Adrenal gland (tissue), 5 donors: ENCODE results near the gene DDX25.

Experiments
- CTCF ChIP-seq, 6 experiments: fragments of 450-650 bp in 4 of 6; fragments of 200-600 bp in 2 of 6; sonication (generic) in 1 of 6; IDR thresholded peaks; 1 replicate in 5 of 6; 2 replicates in 1 of 6; pipeline versions ENCODE4 v1.5.1 to v1.8.0; 2016 to 2021; ENCODE audit warnings: antibody characterized with exemption in 6 of 6, mild to moderate bottlenecking in 2 of 6, moderate library complexity in 1 of 6
- POLR2A ChIP-seq, 2 donors: fragments of 450-650 bp; IDR thresholded peaks; one replicate each; pipeline ENCODE4 v1.6.1; 2017; ENCODE audit warnings: antibody characterized with exemption in 2 of 2, mild to moderate bottlenecking in 2 of 2, moderate library complexity in 1 of 2
- donor health status: DM: no; HTN: no; CAD: no.

GRCh38 chr11:125944350-125945010, 40.2 kb downstream of the DDX25 start:
- TF ChIP-seq CTCF (IDR thresholded peaks at IDR 0.05) (no peak), POLR2A (IDR thresholded peaks at IDR 0.05) (no peak)
